CD4-positive, alpha-beta T cell treated with Interleukin-15 for 4 hours (primary cell): ENCODE results near the gene SLC25A6.
"Not testable (repeated sequence)": the region's sequence is repeated elsewhere in the genome, so short reads cannot be mapped to it uniquely, and the experiment has no call there.

Experiments used
- DNase-seq: peaks from one replicate; pipeline ENCODE4 v3.0.0-alpha.2; 2020; ENCODE audit warnings: low spot score

The SLC25A6 gene

DNA sequence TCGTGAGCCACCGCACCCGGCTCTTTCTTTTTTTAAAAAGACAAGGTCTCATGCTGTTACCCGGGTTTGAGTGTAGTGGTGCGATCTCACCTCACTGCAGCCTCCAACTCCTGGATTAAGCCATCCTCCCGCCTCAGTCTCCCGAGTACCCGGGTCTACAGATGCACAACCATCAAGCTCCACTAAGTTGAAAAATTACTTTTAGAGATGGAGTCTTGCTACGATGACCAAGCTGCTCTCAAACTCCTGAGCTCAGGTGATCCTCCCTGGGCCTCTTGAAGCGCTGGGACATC is 2.0 kb downstream of the SLC25A6 start:
- no peak for DNase-seq

GRCh38 chrX:1389181-1389992 is 2.5 kb downstream of the SLC25A6 start:
- DNase-seq = no peak

- DNase-seq = no peak
These were observed 3.3 kb downstream of the SLC25A6 start for GRCh38 chrX:1388651-1389050.

- DNase-seq = no peak
These were observed 4.7 kb downstream of the SLC25A6 start for GRCh38 chrX:1387141-1387776.

DNA sequence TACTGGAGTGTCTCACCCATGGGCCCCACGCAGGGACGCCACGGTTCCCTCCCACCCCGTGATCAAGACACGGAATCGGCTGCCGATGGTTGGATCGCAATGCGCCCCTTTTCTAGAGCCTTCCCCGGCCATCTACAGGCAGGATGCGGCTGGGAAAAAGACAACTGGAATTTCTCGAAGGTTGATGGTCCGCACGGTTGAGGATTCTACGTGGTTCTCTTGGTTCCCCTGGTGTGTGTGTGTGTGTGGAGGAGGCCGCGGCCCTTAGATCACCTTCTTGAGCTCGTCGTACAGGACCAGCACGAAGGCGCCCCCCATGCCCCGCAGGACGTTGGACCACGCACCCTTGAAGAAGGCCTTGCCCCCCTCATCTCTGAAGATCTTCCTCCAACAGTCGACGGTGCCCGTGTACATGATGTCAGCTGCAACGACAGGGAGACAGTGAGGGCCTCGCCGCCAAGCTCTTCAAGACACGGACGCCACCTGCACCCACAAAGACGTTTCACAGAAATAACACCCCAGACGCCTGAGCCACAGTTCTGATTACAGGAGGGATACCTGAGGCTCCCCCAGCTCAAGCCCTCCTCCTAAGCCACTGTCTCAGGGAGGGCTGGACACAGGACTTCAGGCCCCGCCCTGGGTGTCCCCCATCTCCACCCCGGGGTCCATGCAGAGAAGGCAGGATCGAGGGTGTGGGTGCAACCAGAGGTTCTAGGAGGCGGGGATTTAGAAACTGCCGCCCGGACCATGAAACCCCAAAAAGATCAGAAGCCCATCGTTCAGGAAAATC is 5.4 kb downstream of the SLC25A6 start:
- DNase-seq = no peak

GRCh38 chrX:1385253-1386223 is 6.4 kb downstream of the SLC25A6 start:
- no peak for DNase-seq

- no peak for DNase-seq
These were observed 7.2 kb downstream of the SLC25A6 start for GRCh38 chrX:1384658-1385252.

- no peak for DNase-seq
These were observed 11.2 kb downstream of the SLC25A6 start for GRCh38 chrX:1380672-1381233.

GRCh38 chrX:1378306-1378759 is 13.6 kb downstream of the SLC25A6 start:
- DNase-seq = no peak

GRCh38 chrX:1368385-1368698 is 23.6 kb downstream of the SLC25A6 start:
- no peak for DNase-seq

DNA sequence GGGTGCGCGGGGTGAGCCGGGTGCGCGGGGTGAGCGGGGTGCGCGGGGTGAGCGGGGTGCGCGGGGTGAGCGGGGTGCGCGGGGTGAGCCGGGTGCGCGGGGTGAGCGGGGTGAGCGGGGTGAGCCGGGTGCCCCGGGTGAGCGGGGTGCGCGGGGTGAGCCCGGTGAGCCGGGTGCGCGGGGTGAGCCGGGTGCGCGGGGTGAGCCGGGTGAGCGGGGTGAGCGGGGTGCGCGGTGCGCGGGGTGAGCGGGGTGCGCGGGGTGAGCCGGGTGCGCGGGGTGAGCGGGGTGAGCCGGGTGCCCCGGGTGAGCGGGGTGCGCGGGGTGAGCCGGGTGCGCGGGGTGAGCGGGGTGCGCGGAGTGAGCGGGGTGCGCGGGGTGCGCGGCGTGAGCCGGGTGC is 25.6 kb downstream of the SLC25A6 start:
- DNase-seq = not testable (repeated sequence)

GRCh38 chrX:1361910-1362309 is 30.0 kb downstream of the SLC25A6 start:
- no peak for DNase-seq

DNA sequence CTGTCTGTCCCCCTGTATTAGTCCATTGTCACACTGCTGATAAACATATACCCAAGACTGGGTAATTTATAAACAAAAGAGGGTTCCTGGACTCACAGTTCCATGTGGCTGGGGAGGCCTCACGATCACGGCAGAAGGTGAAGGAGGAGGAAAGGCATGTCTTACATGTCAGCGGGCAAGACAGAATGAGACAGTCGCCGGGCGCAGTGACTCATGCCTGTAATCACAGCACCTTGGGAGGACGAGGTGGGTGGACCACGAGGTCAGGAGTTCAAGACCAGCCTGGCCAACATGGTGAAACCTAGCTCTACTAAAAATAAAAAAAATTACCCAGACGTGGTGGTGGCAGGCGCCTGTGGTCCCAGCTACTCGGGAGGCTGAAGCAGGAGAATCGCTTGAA is 30.6 kb downstream of the SLC25A6 start:
- no peak for DNase-seq

- DNase-seq = no peak
These were observed 31.7 kb downstream of the SLC25A6 start for GRCh38 chrX:1360171-1360570.

DNA sequence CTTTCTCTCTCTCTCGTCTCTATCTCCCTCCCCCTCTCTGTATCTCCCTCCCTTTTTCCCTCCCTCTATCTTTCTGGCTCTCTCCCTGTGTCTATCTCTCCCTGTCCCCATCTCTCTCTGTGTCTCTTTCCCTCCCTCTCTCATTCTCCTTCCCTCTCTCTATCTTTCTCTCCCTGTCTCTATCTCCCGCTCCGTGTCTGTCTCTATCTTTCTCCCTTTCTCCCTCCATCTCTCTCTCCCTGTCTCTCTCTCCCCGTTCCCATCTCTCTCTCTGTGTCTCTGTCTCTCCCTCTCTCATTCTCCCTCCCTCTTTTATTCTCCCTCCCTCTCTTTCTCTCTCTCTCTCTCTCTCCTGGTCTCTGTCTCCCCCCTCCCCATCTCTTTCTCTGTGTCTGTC is 32.4 kb downstream of the SLC25A6 start:
- DNase-seq = no peak

- no peak for DNase-seq
These were observed 33.0 kb downstream of the SLC25A6 start for GRCh38 chrX:1358793-1359476.

- DNase-seq = no peak
These were observed 33.9 kb downstream of the SLC25A6 start for GRCh38 chrX:1357993-1358392.

- DNase-seq = no peak
These were observed 36.5 kb downstream of the SLC25A6 start for GRCh38 chrX:1355131-1356046.
